Stimulated activated CD8-positive, alpha-beta memory T cell treated with anti-CD3 and anti-CD28 coated beads, Interleukin-7, amount 100 ng/mL, for 1 hour (primary cell): ENCODE data around the gene PHOX2B.
"Not testable (repeated sequence)": the region's sequence is repeated elsewhere in the genome, so short reads cannot be mapped to it uniquely, and the experiment has no call there.

Experiments used
- DNase-seq, 2 donors: peaks; one replicate each; pipeline ENCODE4 v3.0.0-alpha.2; 2020; ENCODE audit warnings: low read depth in 2 of 2

The PHOX2B gene

DNA sequence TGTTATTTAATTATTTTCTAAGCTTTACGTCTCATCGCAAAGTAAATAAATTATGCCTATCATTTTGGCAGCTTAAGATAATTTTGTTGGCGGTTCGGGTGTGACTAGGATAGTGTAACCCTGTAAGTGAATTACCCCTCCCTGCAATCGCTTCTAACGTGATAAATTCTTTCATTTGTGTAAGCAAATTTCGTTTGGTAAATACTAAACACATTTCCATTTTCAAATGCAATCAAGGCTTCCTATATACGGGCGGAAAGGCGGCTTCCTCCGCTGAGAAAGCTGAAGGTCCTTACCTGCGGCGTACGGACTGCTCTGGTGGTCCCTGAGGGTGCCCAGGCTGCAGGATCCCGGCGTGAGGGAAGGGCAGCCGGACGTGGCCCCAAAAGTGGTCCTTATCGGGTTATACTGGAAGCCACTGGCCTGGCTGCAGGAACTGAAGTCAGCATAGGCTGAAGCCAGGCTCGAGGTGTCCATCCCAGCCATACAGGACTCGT lies 403 bp downstream of the PHOX2B start:
- DNase-seq = no peak

DNA sequence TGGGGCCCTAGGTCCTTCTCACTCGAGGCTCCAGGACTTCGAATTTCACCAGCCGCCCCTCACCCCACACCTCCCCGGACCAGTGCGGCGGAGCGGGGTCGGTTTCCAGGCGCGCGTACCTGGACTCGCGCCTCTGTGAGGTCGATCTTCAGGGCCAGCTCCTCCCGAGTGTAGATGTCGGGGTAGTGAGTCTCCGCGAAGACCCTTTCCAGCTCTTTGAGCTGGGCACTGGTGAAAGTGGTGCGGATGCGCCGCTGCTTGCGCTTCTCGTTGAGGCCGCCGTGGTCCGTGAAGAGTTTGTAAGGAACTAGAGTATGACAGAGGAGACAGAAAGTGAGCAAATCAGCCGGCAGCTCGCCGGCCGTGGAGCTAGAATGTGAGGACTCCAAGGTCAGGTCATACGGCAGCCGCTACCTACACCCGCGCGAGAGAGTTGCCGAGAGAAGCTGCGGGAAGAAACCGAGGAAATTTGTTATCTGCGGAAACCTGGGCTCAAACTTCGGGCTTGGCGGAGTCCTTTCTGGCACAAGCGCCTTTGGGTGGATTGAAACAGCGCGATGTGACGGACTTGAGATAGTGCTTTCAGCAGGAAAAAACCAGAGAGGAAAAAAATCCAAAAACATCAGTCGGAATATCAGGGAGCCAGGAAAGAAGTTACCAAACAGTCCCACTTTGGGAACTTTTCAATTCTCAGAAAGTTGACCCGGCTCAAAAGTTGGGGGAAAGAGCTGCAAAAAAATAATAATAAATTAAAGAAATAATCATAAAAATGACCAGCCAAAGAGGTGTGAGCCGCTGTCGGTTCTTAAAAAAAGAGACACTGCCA lies 1.1 kb downstream of the PHOX2B start:
- no peak for DNase-seq

DNA sequence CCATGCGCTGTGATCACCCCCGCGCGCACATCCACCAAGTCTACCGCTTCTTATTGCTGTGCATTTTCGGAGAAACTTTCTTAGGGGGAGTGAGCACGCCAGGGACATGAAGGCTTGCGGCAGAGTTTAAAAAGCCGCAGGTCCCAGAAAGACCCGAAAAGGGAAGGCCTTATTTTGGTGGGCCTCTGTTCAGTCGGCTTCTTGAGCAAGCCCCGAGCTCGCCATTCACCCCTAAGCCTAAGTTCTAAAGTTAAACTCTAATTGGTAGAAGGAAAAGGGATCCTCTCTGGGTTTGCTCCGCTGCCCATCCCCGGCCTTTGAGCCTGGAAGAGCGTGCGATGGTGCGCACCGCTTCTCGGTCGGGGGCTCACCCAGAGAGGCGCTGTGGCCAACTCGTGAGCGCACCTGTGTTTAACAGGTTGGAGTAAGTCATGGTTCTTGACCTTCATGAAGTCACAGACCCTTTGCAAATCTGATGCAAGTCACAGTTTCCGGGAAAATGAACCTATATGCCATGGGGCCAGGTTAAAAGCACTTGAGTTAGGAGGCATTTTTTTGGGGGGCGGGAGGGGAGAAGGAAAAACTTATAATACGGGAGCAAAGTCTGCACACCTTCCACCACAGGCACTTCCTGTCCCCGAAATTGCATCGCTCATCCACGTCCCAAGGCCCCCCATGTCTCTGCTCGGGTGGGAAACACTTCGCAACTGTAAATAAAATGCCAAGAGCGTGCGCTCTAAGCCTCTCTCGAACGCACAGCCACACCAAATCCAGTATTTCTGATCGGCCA lies 1.9 kb downstream of the PHOX2B start:
- no peak for DNase-seq

GRCh38 chr4:41746025-41746439 lies 2.5 kb downstream of the PHOX2B start:
- no peak for DNase-seq

- no peak for DNase-seq
Measured at GRCh38 chr4:41745292-41746024, 3.1 kb downstream of the PHOX2B start.

DNA sequence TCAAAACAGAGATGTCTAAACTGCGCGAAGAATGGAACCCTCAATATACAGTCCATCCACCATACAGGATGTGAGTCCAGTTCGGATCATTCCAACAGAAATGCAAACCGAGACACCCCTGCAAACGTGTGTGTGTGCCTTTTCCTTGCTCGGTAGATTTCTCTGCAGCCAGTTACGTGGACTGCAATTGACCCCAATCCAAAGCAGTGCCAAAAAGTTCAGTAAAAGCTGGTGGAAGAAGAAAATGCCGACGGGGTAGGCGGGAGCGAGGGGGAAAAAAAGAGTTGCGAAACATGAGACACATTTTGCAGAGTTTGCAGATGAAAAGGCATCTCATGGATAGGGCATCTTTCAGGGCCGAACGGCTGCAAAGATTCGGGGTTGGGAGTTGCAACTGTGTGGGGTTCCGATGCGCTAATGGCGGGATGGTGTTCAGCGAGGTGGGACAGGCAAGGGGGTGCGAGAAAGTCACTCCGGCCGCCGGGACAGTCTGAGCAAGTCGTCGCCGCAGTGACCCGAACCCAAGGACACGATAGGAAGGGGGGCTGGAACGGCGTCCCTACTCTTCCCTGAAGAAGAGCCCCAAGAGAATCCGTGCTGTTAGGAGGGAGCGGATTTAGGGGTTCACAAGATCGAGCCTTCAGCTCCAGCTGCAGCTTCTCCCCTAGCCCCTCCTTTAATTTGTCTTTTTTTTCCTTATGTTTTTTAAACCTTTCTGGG lies 3.8 kb downstream of the PHOX2B start:
- no peak for DNase-seq

DNA sequence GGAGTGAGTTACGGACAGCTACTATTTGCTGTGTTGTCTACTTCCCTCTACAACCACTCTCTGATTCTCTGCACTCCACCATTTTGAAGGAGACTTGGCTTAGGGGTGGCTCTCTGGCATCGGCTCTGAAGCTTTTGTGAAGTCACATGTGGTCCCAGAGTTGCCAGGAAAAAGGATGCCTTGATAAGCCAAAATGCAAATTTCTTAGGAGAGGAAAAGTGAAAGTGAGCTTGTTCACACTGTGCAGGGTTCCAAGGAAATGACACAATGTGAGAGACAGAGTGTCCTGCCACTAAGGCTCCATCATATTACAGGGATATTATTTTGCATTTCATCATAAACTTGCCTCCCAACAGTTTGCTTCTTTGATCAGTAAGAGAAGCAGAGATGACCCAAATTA lies 7.2 kb downstream of the PHOX2B start:
- no peak for DNase-seq

- not testable (repeated sequence) for DNase-seq
Measured at GRCh38 chr4:41737491-41737890, 11.0 kb downstream of the PHOX2B start.

DNA sequence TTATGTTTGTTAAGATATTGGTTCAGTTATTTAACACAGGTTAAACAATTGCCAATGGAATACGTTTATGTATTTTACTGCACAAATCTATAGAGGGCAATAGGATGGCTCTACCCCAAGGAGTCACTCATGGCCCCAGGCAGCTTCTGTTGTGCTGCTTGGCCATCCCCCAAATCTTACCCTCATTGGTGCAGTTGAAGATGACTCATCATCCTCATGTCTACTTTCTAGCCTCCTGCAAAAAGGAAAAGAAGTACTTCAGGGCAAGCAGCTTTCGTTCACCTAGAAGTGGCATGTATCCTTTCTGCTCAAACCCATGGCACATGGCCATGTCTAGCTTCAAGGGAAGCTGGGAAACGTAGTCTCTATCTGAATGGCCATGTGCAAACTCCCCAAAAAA lies 14.2 kb downstream of the PHOX2B start:
- DNase-seq = no peak

DNA sequence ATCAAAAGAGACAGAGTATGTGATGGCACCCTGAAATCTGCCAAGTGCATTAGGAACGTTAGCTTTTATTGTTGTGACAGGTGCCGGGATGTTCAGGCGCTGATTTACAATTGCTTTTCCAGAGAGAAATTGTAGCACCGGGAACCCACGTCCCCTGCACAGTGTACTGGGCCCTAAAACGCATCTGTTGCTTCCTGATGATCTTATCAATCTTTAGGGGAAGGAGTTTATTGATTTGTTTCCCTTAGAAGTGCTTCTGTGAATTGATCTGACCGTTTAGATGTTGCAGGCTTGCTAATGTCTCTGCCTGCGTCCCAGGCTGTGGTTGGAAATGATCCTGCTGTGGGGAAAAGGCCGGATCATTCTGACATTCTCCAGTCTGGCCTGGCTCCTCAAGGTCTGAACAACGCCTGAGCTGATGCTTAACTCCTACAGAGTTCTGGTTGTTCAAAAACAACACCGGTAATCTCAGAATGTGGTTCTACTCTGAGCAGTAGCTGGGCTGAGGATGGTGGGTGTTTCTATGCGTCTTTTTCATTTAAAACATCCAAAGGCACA lies 16.9 kb downstream of the PHOX2B start:
- no peak for DNase-seq

GRCh38 chr4:41728573-41728913 lies 20.0 kb downstream of the PHOX2B start:
- no peak for DNase-seq

DNA sequence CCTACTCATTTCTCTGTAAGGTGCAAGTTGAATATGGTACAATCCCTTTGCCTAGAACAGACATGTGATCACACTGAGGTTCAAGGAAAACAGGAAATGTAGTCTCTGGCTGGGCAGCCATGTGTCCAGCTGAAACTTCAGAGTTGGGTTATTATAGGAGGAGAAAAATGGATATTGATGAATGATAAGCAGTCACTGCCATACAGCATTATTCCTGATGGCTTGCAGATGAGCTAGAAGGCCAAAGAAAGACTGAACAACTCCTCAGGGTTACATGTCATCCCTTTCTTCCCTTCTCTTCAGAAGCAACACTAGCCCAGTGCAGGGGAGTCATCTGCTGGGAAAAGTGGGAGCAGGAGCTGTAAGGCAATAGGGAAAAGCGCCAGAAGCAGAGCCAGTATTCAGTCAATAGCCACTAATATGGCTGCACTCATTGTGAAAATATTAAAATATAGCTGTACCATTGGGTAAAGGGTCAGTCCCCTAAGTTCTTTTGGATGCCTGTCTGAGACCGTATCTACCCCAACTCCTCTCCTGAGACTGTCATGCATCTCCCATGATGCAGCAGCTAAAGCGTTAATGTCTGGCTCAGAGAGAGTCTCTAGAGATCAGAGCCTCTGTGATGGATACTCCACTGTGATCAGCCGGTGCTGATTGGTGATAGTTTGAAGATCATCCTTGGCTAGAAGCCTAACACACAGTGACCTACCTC lies 20.5 kb downstream of the PHOX2B start:
- no peak for DNase-seq

DNA sequence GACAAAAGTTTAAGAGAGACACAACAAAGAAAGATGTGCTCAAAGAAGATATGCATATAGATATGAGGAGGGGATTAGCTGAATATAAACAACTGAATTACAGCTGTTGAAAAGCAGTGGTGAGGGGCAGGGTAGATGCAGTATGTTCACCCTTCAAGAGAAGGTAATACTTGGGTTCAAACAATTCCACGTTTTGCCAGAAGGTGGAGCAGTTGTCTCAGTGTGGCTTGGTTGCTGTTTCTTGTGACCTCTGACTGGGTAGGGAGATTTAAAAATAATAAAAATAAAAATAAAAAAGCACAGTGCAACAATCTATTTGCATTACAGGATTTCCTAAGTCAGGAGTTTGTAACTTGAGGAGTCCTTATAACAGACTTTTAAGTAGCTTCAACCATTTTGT lies 23.3 kb downstream of the PHOX2B start:
- DNase-seq = no peak

DNA sequence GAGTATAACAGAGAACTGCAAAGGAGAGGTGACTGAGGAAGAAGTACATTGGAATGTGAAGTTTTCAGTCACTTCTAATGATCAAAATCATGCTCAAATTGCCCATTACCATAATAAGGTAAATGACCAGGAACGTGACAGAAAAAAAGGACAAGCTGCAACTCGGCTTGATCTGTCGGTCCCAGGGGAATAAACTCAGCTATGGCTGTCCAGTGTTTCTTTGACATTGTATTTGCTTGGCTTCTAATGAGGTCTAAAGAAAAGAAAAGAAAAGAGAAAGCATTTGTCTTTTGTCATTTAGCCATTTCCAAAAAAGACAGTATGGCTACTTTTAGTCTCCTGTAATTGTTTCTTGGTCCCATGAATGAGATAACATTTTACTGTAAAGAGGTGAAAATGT lies 25.2 kb downstream of the PHOX2B start:
- no peak for DNase-seq

DNA sequence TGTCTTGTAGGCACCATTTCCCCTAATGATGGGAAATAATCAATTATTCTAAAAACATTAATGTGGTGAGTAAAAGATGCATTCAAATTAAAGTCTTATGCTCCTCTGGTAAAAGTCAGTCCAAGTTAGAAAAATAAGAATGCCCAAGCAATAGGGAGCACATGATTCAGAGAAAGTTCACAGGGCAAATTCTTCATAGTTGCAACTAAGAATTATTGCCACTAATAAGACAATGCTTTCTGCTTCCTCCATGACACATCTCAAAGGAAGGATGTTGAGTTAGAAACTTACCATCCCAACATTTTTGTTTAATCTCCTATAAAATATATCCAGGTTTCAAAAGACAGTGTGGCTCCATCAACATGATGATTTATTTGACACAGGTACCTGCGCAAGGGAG lies 26.3 kb downstream of the PHOX2B start:
- DNase-seq = no peak

DNA sequence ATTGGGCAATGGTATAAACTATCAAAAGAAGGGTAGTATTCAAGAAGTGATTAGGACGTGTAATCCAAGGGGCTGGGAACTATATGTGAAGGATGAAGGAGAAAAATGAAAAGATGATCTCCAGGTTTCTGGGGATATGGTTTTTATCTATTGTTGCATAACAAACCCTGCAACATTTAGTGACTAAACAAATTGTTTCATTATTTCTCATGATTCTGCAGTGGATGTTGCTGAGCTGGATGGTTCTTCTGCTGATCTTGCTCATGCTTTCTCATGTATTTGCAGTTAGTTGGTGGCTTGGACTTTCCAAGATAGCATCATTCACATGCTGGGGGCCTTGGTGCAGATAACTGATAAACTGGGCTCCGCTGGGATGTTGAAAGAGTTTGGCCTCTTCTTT lies 29.1 kb downstream of the PHOX2B start:
- no peak for DNase-seq

DNA sequence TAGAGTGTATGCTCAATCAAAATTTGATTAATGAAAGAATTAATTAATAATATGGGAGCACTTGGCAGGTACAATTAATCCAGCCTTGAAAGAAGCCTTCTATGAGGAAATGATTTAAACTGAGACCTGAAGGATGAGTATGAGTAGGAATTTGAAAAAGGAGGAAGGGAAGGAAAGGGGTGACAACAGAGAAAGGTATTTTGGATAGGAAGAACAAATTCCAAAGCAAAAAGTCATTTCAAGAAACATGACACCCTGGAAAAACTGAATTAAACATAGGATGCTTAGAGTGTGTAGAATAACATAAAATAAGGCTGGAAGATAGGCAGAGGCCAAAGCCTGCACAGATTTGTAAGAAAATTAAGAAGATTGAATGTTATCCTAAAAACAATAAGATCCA lies 29.6 kb downstream of the PHOX2B start:
- no peak for DNase-seq

GRCh38 chr4:41715155-41715554 lies 33.4 kb downstream of the PHOX2B start:
- DNase-seq = no peak

DNA sequence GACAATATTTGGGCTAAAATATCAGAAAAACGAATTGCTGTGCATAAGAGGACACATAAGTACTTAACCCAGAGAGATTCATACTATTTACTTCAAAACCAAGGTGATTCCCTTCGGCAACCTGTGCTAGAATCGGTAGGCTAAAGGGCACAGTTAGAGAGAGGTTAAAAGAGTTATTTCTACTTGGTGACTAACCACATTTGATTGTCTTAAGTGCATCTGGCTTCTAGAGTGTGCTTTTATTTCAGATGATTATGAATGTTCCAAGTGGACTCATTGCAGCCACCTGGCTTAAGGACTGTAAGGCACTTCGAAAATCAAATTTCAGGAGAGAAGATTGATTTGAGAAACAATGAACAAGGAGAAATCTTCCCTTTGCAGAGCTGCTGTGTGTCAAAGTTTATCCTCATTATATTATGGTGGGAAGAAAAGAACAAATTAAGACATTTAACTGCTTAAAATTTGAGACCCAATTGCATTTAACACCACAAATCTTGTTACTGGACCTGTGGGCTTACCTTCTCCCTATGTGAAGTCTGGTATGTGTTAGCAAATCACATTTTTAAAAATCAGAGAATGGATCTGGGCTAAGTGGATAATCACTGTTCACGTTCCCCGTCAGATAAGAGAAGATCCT lies 34.0 kb downstream of the PHOX2B start:
- no peak for DNase-seq

GRCh38 chr4:41713768-41714167 lies 34.8 kb downstream of the PHOX2B start:
- DNase-seq = no peak
